GM21717 (cell line): Measurements from ENCODE around the gene SLC17A9.

Experiments used
- ATAC-seq: cut with Tn5 transposase; IDR thresholded peaks from one replicate; pipeline ENCODE4 v1.9.1; 2021; ENCODE audit warnings: mild to moderate bottlenecking, moderate library complexity; ENCODE audit not compliant: unreplicated experiment

SLC17A9 gene

DNA sequence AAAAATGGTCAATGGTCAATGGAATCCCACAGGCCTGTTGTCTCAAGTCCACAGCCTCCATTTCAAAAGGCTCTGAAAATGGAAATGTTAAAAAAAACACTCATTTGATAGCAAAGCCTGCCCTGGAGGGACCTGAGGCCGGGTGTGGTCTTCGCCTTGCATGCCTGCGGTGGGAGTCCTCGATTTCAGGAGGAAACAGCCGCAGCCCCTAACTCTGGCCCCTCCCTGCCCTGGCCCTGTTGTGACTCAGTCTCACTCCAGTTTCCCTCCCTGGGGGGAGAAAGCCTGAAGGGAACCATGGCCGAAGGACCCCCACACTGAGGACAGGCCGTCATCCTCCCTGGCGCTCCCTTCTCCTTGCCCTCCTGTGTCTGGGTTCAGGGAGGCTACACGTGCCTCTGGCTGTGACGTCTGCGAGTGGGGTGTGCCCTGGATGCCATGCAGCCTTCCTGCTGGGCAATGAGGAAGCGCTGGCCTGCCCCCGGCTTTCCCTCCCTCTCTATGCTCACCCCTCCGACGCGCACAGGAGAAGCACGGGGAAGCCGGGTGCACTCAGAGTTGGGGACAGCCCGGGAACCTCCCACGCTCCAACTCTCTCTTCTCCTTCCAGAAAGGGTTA, 45.0 kb downstream of the SLC17A9 start:
- no peak for ATAC-seq

DNA sequence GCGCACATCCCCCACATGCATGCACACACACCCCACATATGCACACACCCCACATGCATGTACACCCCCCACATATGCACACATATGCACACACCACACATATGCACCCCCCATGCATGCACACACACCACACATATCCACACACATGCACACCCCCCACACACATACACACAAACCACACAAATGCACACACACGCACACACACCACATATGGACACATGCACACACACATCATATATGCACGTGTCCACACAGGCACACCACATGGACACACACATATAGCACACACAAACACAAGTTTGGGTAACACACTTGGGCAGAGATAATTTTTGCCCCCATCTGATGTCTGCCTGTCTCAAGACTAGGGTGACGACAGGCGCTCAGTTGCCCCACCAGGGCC, 45.9 kb downstream of the SLC17A9 start:
- no peak for ATAC-seq

DNA sequence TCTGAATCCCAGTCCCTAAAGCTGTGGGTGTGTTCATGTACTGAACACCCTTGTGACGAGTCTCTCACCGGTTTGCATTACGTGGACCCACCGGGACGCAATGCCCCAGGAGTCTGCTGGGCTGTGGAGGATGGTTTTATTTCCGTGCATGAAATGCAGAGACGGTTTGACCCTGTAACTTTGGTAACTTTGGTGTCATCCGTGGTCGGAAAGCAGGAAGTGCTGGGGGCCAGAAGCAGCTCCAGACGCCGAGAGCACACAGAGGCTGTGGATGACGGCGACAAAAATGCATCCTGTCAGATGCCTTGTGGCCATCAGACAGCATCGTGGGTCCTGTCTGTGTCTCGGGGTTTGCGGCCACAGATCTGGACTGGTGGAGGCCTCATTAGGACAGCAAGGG, 47.1 kb downstream of the SLC17A9 start:
- no peak for ATAC-seq

DNA sequence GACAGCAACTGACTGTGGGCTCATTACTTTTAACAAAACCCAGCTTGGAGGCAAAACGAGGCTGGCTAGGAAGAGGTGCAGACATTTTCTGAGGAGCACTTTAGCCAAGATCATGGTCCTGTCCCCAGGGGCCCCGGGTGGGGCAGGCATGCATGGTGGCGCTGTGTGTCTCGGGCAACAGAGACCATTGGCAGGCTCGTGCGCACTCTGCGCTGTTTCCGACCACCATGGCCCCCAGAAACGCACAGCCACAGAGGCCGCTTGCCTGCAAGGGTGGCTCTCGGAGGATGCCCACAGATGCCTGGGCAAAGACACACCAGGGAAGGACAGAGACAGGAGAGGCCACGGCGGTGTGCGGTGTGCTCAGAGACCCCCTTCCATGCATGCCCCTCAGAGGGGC, 47.5 kb downstream of the SLC17A9 start:
- no peak for ATAC-seq

DNA sequence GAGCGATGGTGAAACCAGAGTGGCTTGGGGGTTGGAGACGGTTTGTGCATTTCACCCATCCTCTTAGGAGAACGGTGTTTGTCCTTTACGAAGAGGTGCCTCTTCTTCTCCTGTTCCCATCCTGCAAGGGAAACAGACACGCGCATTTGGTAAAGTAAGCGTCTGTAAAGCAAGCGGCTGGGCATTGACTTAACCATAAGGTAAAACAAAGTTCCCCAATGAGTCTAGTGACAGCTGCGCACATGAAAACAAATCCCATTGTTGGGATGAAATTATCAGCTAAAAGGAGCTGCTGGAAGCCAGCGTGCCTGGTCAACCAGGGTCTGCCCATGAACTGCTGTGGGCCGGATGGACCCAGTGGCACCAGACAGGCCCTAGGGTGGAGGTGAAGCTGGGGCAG, 48.4 kb downstream of the SLC17A9 start:
- ATAC-seq: no peak

DNA sequence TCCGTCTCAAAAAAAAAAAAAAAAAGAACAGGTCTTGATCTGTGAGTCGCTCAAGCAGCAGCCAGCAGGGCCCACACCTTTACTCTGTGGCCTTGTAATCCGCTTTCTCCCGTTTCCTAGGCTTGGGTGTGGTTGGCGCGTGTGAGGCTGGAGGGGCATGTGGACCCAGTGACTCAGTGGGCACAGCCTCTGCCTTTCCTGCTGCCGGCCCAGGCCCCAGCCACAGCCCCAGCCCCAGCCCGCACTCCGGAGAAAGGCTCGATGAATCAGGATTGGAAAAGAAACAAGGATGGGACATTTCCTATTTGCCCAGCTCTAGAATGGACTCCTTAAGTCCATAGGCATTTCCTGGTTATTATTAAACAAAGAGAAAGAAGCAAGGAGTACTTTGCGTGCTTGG, 50.0 kb downstream of the SLC17A9 start:
- ATAC-seq: no peak

DNA sequence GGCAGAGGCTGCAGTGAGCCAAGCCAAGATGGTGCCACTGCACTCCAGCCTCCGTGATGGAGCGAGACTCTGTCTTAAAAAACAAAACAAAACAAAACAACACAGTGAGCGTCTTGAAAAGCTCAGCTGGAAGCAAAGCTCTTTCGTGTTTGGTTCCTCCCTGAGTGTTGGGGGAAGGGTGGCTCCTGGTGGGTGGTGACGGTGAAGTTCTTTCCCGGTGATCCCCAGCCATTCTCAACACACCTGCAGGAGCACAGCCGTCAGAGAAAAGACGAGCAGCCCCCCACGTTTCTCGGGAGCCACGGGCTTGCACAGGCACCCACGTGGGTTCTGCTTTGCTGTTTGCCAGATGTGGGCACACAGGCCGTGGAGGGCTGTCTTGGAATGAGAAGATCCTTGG, 51.0 kb downstream of the SLC17A9 start:
- no peak for ATAC-seq

DNA sequence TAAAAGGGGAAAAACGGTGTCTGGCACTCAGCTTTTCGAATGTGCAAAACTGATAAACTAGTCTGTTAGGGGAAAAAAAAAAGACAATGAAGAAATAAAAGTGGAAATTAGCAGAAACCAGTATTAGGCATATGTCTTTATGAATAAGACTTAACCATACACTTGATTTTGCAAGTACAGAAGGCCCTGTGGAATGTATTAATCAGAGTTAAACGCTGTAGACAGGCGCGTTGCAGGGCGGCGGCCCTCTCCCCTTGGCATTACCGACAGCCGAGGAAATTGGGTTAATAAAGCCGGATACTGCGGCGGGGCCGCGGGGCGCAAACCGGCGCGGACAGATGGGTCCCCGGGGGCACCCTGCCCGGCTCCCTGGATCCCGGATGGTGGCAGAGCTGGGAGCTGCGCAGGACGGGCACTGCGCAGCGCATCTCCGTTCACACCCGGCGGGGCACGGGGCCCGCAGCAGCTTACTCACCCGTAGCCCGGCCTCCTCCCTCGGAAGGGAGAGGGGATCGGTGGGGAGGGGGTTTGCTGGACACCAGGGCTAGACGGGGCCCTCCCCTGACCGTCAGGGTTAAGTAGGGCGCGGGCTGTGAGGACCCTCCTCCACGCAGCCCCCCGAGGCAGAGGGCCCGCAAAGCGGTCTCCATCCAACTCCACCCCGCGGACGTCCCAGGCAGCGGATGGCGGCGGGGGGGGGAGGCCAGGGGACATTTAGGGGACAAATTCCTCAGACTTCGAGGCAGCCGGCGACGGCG, 52.3 kb downstream of the SLC17A9 start:
- ATAC-seq: no peak

DNA sequence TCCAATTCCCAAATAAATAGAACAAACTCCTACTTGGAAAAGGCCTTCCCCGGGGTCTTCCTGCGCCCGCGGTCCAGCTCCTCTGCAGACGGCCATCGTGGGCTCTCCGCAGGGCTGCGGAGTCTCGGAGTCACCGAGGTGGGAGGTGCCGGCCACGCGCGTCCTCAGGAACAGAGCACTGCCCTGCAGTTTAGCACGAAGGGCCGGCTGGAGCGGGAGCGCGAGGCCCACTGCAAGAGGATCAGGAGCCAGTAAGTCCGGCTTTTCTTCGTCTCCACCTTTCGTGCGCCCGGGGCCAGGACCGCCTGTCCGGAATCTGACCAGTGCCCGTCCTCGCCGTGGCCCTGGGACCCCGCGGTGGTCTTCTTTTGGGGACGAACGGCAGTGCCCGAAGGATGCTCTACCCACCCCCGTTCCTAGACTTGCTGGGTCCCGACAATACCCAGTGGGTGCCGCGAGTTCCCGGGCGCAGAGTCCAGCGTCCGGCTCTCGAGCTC, 52.9 kb downstream of the SLC17A9 start:
- ATAC-seq: no peak

DNA sequence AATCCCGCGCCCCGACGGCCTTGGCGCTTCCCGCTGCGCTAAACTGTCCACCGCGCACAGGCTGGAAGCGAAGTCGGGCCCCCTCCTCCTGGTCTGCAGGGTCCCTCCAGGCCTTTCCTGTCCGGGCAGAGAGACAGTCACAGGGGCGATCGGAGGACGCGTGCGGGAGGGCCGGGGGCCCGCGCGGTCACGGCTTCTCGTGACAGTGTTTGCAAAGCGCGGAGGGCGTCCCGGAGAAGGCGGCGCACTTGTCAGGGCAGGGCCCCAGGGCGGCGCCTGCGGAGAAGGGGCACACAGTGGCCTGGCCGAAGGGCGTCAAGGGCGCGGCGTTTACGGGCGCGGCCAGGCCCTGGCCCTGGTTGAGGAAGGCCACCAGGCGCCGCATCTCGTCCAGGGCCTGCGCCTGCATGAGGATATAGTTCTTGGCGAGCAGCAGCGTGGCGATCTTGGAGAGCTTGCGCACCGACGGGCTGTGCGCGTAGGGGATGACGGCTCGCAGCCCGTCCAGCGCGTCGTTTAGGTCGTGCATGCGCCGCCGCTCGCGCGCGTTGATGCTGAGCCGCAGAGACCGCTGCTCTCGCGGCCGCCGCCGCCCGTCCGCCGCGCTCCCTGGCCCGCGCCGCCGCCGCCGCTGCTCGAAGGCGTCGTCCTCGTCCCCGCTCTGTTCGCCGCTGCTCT, 53.5 kb downstream of the SLC17A9 start:
- no peak for ATAC-seq

DNA sequence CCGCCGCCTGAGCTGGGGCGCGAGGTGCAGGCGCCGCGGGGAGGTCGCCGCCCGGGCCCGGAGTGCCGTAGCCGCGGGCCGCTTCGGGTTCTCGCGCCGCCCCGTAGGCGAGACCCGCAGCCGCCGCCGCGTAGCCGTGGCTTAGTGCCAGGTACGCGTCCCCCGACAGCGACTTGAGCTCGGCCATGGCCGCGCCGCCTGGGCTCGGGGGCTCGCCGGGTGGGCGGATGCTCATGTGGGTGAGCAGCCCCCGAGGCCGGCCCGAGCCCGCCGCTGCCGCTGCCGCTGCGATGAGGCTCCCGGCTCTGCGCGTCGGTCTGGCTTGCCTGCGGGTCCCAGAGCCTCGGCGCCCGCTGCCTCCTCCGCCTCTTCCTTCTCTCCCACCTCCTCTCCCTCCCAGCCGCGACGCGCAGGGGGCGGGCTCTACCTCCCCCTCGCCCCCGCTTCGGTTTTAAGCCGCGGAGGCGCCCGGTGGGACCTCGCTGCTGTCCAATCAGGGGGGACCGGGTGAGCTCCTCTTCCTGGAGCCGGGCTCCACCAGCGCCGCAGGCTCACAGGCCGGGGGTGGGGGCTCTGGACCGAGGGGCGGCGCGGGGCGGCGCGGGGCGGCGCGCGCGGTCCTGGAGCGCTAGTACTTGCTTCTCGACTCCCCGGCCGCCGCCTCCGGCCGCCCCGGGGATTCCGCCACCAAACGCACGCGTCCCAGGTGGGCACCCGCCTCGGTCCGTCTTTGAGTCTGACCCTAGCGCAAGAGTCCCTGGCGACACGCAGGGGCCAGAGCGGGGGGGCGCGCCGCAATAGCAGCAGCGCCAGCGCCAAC, 54.2 kb downstream of the SLC17A9 start, which contains the start of gene BHLHE23:
BHLHE23 (minus strand) TSS at position 425 of the 820 bp plus-strand sequence; CDS start at position 235, 190 bp downstream.
- no peak for ATAC-seq

DNA sequence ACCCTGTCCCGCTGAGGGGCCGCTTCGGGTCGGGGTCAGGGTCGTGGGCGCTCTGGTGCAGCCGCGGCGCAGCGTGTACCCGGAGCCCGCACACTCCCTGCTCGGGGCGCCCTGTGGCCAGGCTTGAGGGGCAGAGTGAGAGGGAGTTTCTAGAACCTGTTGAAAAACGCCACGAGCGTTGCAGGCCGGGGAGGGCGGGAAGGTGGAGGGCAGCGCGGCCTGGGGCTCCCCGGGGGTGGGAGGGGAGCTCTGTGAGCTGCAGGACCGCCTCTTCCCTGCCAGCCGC, 54.8 kb downstream of the SLC17A9 start:
- no peak for ATAC-seq

DNA sequence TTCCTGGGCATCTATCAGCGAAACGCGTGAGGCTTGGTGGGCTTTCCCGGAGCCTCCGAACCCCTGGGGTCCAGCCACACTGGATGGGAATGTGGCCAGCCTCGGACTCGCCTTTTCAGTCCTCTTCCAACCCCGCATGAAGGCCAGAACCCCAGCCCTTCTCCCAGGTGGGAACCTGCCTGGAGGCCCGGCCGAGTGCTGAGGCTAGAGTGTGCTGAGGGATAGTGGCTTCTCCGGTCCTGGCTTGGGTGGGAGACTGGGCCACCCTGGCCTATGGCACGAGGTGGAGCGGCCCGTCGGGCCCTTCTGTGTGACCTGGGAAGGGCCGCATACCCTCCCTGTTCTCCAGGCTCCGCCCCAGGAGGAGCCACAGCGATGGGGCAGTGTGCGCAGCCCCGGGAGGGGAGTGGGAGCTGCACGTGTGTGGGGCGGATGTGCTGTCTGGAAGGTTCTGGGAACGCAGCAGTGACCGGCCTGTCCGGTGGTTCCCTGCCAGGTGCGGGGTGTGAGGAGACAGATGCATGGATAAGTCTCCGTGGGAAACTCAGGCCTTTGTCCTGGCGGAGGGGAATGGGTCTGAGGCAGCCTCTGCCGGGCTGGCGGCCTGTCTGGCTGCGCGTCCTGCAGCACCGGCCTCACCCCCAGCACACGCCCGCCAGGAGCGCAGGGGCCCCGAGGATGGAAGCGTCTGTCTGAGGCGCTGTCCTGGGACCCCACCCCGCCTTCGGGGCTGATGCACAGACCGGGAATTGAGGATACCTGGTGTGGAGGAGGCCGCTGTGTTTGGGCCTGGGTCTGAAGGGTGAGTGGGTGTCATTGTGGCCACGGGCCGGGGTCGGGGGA, 55.4 kb downstream of the SLC17A9 start:
- no peak for ATAC-seq

DNA sequence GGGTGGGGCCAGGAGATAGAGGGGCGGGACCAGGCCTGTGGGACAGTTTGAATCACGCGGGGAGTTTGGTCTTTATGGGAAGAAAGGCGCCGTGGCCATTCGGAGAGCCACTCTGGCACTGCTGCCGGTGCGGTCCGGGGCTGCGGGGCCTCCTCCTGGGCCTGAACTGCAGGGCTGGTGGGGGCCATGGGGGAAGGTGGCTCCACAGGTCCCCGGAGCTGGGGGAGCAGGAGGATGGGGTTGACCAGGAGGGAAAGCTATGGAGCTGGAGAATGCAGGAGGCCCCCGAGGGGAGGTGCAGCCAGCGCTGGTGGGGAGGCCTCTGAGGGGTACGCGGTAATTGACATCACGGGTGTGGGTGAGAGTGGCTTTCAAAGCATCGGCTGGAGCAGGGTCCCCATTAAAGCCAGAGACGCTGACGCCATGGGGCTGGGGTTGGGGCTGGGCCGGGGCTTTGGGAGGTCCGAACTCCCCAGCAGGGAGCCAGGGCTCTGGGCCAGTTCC, 56.1 kb downstream of the SLC17A9 start:
- ATAC-seq: no peak

DNA sequence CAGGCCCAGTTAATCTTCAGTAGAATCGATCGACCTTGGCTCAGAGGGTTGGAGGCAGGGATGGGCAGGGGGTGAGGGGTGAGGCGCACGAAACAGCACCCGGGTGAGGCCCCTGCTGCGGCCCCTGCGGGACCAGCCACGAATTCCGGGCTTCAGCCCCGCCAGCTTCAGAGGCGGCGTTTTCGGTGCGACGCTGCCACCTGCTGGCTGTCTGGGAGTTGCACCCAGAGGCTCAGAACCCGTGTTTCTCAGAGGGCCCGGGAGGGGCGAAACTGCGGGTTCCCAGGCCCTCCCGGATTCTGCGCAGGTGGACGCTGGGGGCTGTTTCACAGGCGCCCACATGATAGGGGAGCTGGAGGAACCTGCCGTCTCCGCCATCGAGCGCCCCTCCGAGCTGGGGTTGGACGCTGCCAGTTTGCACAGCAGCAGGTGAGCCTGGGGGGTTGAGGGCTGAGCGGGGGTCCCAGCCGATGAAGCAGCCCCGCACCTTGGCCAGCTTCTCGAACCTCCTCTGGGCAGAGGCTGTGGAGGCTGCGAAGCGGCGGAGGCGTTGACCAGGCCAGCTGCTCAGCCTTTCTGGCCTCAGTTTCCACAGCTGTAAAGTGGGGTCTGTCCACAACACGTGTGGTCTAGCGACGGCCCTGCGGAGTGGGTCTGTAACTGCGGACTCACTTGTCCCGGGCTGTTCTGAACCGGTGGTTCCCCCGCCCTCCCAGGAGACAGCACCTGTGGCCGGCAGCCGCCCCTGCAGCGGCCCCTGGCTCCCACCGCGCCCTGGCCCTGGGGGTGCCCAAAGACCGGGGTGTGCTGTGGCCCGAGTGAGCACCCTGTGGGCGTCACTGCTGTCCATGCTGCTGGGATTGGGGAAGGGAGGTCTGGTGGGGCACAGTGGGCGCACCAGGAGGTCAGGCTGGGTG, 56.8 kb downstream of the SLC17A9 start:
- peak; percentile 40 for ATAC-seq

DNA sequence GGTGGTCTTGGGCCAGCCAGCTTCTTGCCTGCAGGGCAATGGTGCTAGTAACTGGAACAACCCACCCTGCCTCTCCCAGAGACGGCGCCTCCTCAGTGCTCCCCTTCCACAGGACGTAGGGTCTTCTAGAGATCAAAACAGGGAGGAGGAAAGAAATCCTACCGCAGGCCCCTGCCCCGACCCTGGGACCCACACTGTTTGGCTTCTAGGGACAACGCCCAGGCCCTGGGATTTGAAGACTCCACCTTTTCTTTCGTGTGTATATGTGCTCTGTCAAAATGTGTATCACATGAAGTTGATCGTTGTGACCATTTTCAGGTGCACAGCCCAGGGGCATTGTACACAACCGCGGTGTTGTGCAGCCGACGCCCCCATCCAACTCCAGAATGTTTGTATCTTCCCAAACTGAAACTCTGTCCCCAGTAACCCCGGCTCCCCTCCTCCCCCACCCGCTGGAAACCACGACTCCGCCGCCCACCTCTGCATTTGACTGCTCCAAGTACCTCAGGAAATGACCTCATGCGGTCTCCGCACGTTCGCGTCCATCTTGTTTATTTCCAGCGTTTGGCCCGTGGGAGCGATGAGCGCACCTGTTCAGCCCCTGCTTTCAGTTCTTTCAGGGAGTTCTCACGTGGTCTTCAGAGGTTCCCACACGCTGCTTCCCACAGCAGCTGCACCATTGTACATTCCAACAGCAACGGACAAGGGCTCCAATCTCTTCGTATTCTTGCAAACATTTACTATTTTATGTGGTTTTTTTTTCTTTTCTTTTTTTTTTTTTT, 57.7 kb downstream of the SLC17A9 start:
- peak; percentile 46 for ATAC-seq

DNA sequence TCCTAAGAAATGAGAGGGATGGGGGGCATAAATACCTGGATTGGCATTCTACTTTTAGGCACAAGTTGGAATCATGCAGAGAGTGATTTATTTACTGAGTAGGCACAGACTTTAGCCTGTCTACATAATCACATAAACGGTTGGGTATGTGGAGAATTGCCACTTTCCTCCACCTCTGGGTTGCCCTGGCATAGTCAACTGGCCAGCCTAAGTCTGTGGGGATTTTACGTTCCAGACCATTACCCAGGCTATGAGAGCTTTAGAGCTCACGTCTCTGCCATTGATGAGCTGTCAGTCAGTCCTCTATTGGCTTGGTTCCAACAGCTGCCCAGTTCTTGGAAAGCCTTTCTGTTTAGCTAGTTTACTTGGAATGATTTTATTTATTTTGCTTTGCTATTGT, 59.3 kb downstream of the SLC17A9 start:
- no peak for ATAC-seq

DNA sequence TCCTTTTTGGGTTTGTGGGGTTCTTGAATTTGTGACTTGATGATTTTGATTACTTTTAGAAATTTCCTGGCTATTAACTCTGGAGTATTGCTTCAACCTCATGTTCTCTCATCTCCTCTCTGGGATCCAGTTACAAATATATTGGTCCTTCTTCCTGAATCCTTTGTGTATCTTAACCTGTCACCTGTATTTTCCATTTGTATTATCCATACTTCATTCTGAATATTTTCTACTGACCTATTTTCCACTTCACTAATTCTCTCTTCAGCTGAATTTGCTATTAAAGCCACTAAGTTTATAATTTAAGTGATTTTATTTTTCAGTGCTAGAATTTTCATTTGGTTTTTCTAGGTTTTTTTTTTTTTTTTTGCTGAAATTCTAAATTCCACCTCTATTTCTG, 60.7 kb downstream of the SLC17A9 start:
- no peak for ATAC-seq
